ENCODE data around the gene WNK3.
"Not testable (repeated sequence)": the region's sequence is repeated elsewhere in the genome, so short reads cannot be mapped to it uniquely, and the experiment has no call there.

Gene WNK3

GRCh38 chrX:54357414-54358377 is at the start of gene WNK3:
Gene WNK3, minus strand, starts transcription at chrX:54358046.
- DNase-seq (ENCODE audit: insufficient read length, low spot score) (peak; percentile 4), FAIRE-seq (peak; percentile 44)

GRCh38 chrX:54407266-54407665 is 49.4 kb upstream of the WNK3 start:
- no peak for FAIRE-seq
- DNase-seq (ENCODE audit: insufficient read length, low spot score): no peak

- no peak for DNase-seq (ENCODE audit: insufficient read length, low spot score)
- no peak for FAIRE-seq
Observed at GRCh38 chrX:54397113-54397512, 39.3 kb upstream of the WNK3 start.

- FAIRE-seq (no peak), DNase-seq (ENCODE audit: insufficient read length, low spot score) (no peak)
Observed at GRCh38 chrX:54386314-54386713, 28.5 kb upstream of the WNK3 start.

GRCh38 chrX:54384661-54385060 is 26.8 kb upstream of the WNK3 start:
- not testable (repeated sequence) for FAIRE-seq; DNase-seq (ENCODE audit: insufficient read length, low spot score)

GRCh38 chrX:54359408-54359807 is 1.6 kb upstream of the WNK3 start:
- no peak for FAIRE-seq

GRCh38 chrX:54358424-54359211 is 772 bp upstream of the WNK3 start:
- DNase-seq (ENCODE audit: insufficient read length, low spot score): no peak
- FAIRE-seq: no peak

More at GRCh38 chrX:54359408-54359807, 1.6 kb upstream of the WNK3 start:
- DNase-seq (ENCODE audit: insufficient read length, low spot score): no peak

- DNase-seq (ENCODE audit: insufficient read length, low spot score) (no peak), FAIRE-seq (no peak)
Observed at GRCh38 chrX:54352677-54353076, 5.2 kb downstream of the WNK3 start.

GRCh38 chrX:54337383-54337782 is 20.5 kb downstream of the WNK3 start:
- not testable (repeated sequence) for FAIRE-seq; DNase-seq (ENCODE audit: insufficient read length, low spot score)

GRCh38 chrX:54325077-54325476 is 32.8 kb downstream of the WNK3 start:
- no peak for FAIRE-seq
- no peak for DNase-seq (ENCODE audit: insufficient read length, low spot score)

GRCh38 chrX:54320067-54320466 is 37.8 kb downstream of the WNK3 start:
- DNase-seq (ENCODE audit: insufficient read length, low spot score) (no peak), FAIRE-seq (peak; percentile 18)

- DNase-seq (ENCODE audit: insufficient read length, low spot score): no peak
- FAIRE-seq: no peak
Observed at GRCh38 chrX:54306379-54306778, 51.5 kb downstream of the WNK3 start.

GRCh38 chrX:54301516-54301915 is 56.3 kb downstream of the WNK3 start:
- peak; percentile 48 for FAIRE-seq
- DNase-seq (ENCODE audit: insufficient read length, low spot score): no peak

GRCh38 chrX:54294306-54294705 is 63.5 kb downstream of the WNK3 start:
- FAIRE-seq: no peak
- DNase-seq (ENCODE audit: insufficient read length, low spot score): no peak

GRCh38 chrX:54292755-54293154 is 65.1 kb downstream of the WNK3 start:
- FAIRE-seq: no peak
- DNase-seq (ENCODE audit: insufficient read length, low spot score): no peak

- no peak for DNase-seq (ENCODE audit: insufficient read length, low spot score)
- no peak for FAIRE-seq
Observed at GRCh38 chrX:54291758-54292157, 66.1 kb downstream of the WNK3 start.

GRCh38 chrX:54288968-54289367 is 68.9 kb downstream of the WNK3 start:
- DNase-seq (ENCODE audit: insufficient read length, low spot score) (no peak), FAIRE-seq (no peak)

- FAIRE-seq (no peak), DNase-seq (ENCODE audit: insufficient read length, low spot score) (no peak)
Observed at GRCh38 chrX:54288277-54288676, 69.6 kb downstream of the WNK3 start.

GRCh38 chrX:54281676-54282075 is 76.2 kb downstream of the WNK3 start:
- FAIRE-seq (no peak), DNase-seq (ENCODE audit: insufficient read length, low spot score) (no peak)

GRCh38 chrX:54280466-54280865 is 77.4 kb downstream of the WNK3 start:
- peak; percentile 18 for FAIRE-seq

GRCh38 chrX:54271664-54272063 is 86.2 kb downstream of the WNK3 start:
- no peak for FAIRE-seq
- DNase-seq (ENCODE audit: insufficient read length, low spot score): no peak

More at GRCh38 chrX:54280466-54280865, 77.4 kb downstream of the WNK3 start:
- DNase-seq (ENCODE audit: insufficient read length, low spot score): no peak

Measured in GM19239 (cell line).